ENCODE measurements around the gene ZFR2.
"Not testable (repeated sequence)": the region's sequence is repeated elsewhere in the genome, so short reads cannot be mapped to it uniquely, and the experiment has no call there.

ZFR2 gene

DNA sequence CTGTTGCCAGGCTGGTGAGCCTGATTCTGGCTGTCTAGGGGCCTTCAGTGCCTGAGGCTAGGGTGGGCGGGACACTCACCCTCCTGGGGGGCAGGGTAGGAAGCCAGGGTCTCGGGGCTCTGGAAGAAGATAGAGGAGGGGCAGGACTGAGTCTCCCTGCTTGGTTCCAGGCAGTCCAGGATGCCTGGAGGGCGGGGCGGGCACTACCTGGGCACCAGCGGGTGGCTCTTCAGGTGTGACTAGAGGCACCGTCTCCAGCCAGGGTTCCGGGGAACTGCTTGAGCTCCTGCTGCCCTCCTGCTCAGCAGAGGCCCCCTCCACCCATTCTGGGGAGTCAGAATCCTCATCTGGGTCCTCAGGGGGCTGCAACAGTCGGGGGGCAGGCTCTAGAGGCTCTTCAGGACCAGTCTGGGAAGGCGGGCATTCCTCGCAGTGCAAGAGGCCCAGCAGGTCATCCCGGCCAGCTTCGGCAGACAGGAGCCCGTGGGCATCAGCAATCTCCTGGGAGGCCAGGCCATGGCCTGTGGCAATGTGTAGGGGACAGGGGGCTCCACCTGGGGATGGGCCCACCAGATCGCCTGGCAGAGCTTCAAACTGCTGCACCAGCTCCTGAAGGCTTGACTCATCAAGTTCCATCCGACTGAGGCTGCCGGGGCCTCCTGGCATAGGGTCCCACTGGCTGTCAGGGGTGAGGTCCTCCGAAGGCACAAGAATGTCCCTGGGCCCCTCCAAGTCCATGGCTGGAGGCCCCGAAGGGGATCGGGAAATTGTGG, 109.2 kb downstream of the ZFR2 start:
- in situ Hi-C loops (cut with MboI; ENCODE audit: low sequenced_read_pairs), result no loop called here

DNA sequence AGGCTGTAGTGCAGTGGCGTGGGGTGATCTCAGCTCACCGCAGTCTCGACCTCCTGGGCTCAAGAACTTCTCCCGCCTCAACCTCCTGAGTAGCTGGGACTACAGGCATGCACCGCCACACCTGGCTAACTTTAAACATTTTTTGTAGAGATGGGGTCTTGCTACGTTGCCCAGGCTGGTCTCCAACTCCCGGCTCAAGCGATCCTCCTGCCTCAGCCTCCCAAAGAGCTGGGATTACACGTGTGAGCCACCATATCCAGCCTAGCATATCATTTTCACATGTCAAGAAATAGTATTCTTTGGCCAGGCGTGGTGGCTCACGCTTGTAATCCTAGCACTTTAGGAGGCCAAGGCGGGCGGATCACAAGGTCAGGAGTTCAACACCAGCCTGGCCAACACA, 110.5 kb downstream of the ZFR2 start:
- in situ Hi-C loops (cut with MboI; ENCODE audit: low sequenced_read_pairs), result not testable (repeated sequence)

DNA sequence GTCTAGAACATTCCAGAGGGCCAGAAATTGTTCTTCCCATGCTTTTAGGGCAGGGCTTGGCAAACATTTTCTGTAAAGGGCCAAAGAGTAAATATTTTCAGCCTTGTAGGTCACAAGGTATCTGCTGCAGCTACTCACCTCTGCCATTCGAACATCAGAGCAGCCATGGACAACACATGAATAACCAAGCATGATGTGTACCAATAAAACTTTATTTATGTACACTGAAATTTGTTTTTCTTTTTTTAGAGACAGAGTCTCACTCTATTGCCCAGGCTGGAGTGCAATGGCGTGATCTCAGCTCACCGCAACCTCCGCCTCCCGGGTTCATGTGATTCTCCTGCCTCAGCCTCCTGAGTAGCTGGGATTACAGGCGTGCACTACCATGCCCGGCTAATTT, 111.1 kb downstream of the ZFR2 start:
- in situ Hi-C loops (cut with MboI; ENCODE audit: low sequenced_read_pairs), result not testable (repeated sequence)

All from hTERT RPE-1 (cell line).